Measurements from ENCODE around the gene ZNF80. TPM values are rescaled to one million over a fixed set of nuclear protein-coding genes. Genes with fewer than 3 reads are reported as not detected.
"Not testable (repeated sequence)": the region's sequence is repeated elsewhere in the genome, so short reads cannot be mapped to it uniquely, and the experiment has no call there.

ZNF80 gene
- not detected for polyA plus RNA-seq (ENCODE audit: insufficient read length)

GRCh38 chr3:114237478-114237877 is at the start of gene ZNF80:
Gene ZNF80, minus strand, starts transcription at chr3:114237578. Its CDS starts 504 bp downstream, at chr3:114237074.
- DNase-seq (ENCODE audit: low read depth): not testable (repeated sequence)

GRCh38 chr3:114286266-114286665 is 48.9 kb upstream of the ZNF80 start:
- DNase-seq (ENCODE audit: low read depth): no peak

GRCh38 chr3:114285648-114286230 is 48.4 kb upstream of the ZNF80 start:
- DNase-seq (ENCODE audit: low read depth): no peak

GRCh38 chr3:114284644-114285043 is 47.3 kb upstream of the ZNF80 start:
- DNase-seq (ENCODE audit: low read depth): no peak

- DNase-seq (ENCODE audit: low read depth): not testable (repeated sequence)
Measured at GRCh38 chr3:114276856-114277255, 39.5 kb upstream of the ZNF80 start.

- DNase-seq (ENCODE audit: low read depth): no peak
Measured at GRCh38 chr3:114274929-114275328, 37.6 kb upstream of the ZNF80 start.

- DNase-seq (ENCODE audit: low read depth): no peak
Measured at GRCh38 chr3:114272271-114272670, 34.9 kb upstream of the ZNF80 start.

GRCh38 chr3:114270019-114270418 is 32.6 kb upstream of the ZNF80 start:
- DNase-seq (ENCODE audit: low read depth): no peak

- no peak for DNase-seq (ENCODE audit: low read depth)
Measured at GRCh38 chr3:114260152-114260551, 22.8 kb upstream of the ZNF80 start.

GRCh38 chr3:114259566-114259965 is 22.2 kb upstream of the ZNF80 start:
- DNase-seq (ENCODE audit: low read depth): no peak

- DNase-seq (ENCODE audit: low read depth): no peak
Measured at GRCh38 chr3:114253505-114253904, 16.1 kb upstream of the ZNF80 start.

GRCh38 chr3:114252954-114253353 is 15.6 kb upstream of the ZNF80 start:
- DNase-seq (ENCODE audit: low read depth): no peak

- no peak for DNase-seq (ENCODE audit: low read depth)
Measured at GRCh38 chr3:114242947-114243346, 5.6 kb upstream of the ZNF80 start.

- DNase-seq (ENCODE audit: low read depth): no peak
Measured at GRCh38 chr3:114241262-114241661, 3.9 kb upstream of the ZNF80 start.

GRCh38 chr3:114238146-114238785 is 888 bp upstream of the ZNF80 start:
- DNase-seq (ENCODE audit: low read depth): not testable (repeated sequence)

- DNase-seq (ENCODE audit: low read depth): no peak
Measured at GRCh38 chr3:114235431-114235830, 1.9 kb downstream of the ZNF80 start.

GRCh38 chr3:114234745-114235144 is 2.6 kb downstream of the ZNF80 start:
- DNase-seq (ENCODE audit: low read depth): no peak

- no peak for DNase-seq (ENCODE audit: low read depth)
Measured at GRCh38 chr3:114231616-114232015, 5.8 kb downstream of the ZNF80 start.

GRCh38 chr3:114227076-114227475 is 10.3 kb downstream of the ZNF80 start:
- DNase-seq (ENCODE audit: low read depth): no peak

GRCh38 chr3:114226313-114226712 is 11.1 kb downstream of the ZNF80 start:
- DNase-seq (ENCODE audit: low read depth): no peak

- DNase-seq (ENCODE audit: low read depth): no peak
Measured at GRCh38 chr3:114223143-114223542, 14.2 kb downstream of the ZNF80 start.

GRCh38 chr3:114221881-114222264 is 15.5 kb downstream of the ZNF80 start:
- DNase-seq (ENCODE audit: low read depth): no peak

- no peak for DNase-seq (ENCODE audit: low read depth)
Measured at GRCh38 chr3:114221165-114221880, 16.1 kb downstream of the ZNF80 start.

Data from forelimb muscle (tissue), 1 donor.